ENCODE results near the gene RPS28.

RPS28 gene

DNA sequence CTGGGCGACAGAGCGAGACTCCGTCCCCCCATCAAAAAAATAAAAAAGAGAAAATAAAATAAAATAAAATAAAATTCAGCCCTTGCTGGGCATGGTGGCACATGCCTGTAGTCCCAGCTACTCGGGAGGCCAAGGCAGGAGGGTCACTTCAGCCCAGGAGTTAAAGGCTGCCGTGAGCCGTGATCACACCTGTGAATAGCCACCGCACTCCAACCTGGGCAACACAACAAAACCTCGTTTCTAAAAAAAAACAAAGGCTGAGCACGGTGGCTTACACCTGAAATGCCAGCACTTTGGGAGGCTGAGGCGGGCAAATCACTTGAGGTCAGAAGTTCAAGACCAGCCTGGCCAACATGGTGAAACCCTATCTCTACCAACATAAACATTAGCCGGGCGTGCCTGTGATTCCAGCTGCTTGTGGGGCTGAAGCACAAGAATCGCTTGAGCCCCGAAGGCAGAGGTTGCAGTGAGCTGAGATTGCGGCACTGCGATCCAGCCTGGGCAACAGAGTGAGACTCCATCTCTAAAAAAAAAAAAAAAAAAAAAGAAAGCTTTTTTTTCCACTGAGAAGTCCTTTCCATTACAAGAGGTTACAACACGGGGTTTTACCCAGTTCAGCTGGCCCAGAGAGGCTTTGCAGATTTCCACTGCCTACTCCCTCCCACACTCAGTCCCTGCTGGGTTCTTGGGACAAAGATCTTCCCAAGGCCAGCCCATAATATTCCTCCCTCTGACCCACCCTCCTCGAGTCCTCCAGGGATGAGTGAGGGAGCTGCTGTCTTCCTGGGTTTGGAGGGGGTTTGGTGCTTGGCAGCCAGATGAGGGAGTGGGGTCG, 49.1 kb downstream of the RPS28 start:
- TF ChIP-seq SNAI2 (CRISPR knock-in tag; IDR thresholded peaks at IDR 0.05) (no peak), GLIS3 (CRISPR knock-in tag; IDR thresholded peaks at IDR 0.05) (no peak), TCF4 (CRISPR knock-in tag; IDR thresholded peaks at IDR 0.05; ENCODE audit: borderline replicate concordance) (no peak), CSDC2 (CRISPR knock-in tag; IDR thresholded peaks at IDR 0.05) (no peak), ZNF565 (CRISPR knock-in tag; conservative IDR thresholded peaks at IDR 0.05; ENCODE audit: low read depth) (no peak), ZNF8 (CRISPR knock-in tag; IDR thresholded peaks at IDR 0.05) (no peak), BACH2 (CRISPR knock-in tag; IDR thresholded peaks at IDR 0.05; ENCODE audit: borderline replicate concordance) (no peak), ZC3H10 (CRISPR knock-in tag; IDR thresholded peaks at IDR 0.05) (no peak), ARNTL (CRISPR knock-in tag; IDR thresholded peaks at IDR 0.05; ENCODE audit: borderline replicate concordance, low read depth) (no peak)
- TF ChIP-seq, protein P1, sequence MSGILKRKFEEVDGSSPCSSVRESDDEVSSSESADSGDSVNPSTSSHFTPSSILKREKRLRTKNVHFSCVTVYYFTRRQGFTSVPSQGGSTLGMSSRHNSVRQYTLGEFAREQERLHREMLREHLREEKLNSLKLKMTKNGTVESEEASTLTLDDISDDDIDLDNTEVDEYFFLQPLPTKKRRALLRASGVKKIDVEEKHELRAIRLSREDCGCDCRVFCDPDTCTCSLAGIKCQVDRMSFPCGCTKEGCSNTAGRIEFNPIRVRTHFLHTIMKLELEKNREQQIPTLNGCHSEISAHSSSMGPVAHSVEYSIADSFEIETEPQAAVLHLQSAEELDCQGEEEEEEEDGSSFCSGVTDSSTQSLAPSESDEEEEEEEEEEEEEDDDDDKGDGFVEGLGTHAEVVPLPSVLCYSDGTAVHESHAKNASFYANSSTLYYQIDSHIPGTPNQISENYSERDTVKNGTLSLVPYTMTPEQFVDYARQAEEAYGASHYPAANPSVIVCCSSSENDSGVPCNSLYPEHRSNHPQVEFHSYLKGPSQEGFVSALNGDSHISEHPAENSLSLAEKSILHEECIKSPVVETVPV (CRISPR knock-in tag; IDR thresholded peaks at IDR 0.05): no peak
- TF ChIP-seq, protein P2, sequence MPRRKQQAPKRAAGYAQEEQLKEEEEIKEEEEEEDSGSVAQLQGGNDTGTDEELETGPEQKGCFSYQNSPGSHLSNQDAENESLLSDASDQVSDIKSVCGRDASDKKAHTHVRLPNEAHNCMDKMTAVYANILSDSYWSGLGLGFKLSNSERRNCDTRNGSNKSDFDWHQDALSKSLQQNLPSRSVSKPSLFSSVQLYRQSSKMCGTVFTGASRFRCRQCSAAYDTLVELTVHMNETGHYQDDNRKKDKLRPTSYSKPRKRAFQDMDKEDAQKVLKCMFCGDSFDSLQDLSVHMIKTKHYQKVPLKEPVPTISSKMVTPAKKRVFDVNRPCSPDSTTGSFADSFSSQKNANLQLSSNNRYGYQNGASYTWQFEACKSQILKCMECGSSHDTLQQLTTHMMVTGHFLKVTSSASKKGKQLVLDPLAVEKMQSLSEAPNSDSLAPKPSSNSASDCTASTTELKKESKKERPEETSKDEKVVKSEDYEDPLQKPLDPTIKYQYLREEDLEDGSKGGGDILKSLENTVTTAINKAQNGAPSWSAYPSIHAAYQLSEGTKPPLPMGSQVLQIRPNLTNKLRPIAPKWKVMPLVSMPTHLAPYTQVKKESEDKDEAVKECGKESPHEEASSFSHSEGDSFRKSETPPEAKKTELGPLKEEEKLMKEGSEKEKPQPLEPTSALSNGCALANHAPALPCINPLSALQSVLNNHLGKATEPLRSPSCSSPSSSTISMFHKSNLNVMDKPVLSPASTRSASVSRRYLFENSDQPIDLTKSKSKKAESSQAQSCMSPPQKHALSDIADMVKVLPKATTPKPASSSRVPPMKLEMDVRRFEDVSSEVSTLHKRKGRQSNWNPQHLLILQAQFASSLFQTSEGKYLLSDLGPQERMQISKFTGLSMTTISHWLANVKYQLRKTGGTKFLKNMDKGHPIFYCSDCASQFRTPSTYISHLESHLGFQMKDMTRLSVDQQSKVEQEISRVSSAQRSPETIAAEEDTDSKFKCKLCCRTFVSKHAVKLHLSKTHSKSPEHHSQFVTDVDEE (CRISPR knock-in tag; IDR thresholded peaks at IDR 0.05): no peak
- TF ChIP-seq, protein P3, sequence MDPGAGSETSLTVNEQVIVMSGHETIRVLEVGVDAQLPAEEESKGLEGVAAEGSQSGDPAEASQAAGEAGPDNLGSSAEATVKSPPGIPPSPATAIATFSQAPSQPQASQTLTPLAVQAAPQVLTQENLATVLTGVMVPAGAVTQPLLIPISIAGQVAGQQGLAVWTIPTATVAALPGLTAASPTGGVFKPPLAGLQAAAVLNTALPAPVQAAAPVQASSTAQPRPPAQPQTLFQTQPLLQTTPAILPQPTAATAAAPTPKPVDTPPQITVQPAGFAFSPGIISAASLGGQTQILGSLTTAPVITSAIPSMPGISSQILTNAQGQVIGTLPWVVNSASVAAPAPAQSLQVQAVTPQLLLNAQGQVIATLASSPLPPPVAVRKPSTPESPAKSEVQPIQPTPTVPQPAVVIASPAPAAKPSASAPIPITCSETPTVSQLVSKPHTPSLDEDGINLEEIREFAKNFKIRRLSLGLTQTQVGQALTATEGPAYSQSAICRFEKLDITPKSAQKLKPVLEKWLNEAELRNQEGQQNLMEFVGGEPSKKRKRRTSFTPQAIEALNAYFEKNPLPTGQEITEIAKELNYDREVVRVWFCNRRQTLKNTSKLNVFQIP (CRISPR knock-in tag; IDR thresholded peaks at IDR 0.05; ENCODE audit: borderline replicate concordance, low read depth): no peak
- TF ChIP-seq, protein P4, sequence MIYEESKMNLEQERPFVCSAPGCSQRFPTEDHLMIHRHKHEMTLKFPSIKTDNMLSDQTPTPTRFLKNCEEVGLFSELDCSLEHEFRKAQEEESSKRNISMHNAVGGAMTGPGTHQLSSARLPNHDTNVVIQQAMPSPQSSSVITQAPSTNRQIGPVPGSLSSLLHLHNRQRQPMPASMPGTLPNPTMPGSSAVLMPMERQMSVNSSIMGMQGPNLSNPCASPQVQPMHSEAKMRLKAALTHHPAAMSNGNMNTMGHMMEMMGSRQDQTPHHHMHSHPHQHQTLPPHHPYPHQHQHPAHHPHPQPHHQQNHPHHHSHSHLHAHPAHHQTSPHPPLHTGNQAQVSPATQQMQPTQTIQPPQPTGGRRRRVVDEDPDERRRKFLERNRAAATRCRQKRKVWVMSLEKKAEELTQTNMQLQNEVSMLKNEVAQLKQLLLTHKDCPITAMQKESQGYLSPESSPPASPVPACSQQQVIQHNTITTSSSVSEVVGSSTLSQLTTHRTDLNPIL (CRISPR knock-in tag; IDR thresholded peaks at IDR 0.05; ENCODE audit: low read depth): no peak
- TF ChIP-seq, protein P5, sequence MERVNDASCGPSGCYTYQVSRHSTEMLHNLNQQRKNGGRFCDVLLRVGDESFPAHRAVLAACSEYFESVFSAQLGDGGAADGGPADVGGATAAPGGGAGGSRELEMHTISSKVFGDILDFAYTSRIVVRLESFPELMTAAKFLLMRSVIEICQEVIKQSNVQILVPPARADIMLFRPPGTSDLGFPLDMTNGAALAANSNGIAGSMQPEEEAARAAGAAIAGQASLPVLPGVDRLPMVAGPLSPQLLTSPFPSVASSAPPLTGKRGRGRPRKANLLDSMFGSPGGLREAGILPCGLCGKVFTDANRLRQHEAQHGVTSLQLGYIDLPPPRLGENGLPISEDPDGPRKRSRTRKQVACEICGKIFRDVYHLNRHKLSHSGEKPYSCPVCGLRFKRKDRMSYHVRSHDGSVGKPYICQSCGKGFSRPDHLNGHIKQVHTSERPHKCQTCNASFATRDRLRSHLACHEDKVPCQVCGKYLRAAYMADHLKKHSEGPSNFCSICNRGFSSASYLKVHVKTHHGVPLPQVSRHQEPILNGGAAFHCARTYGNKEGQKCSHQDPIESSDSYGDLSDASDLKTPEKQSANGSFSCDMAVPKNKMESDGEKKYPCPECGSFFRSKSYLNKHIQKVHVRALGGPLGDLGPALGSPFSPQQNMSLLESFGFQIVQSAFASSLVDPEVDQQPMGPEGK (CRISPR knock-in tag; IDR thresholded peaks at IDR 0.05; ENCODE audit: borderline replicate concordance): no peak
- ATAC-seq: no peak

DNA sequence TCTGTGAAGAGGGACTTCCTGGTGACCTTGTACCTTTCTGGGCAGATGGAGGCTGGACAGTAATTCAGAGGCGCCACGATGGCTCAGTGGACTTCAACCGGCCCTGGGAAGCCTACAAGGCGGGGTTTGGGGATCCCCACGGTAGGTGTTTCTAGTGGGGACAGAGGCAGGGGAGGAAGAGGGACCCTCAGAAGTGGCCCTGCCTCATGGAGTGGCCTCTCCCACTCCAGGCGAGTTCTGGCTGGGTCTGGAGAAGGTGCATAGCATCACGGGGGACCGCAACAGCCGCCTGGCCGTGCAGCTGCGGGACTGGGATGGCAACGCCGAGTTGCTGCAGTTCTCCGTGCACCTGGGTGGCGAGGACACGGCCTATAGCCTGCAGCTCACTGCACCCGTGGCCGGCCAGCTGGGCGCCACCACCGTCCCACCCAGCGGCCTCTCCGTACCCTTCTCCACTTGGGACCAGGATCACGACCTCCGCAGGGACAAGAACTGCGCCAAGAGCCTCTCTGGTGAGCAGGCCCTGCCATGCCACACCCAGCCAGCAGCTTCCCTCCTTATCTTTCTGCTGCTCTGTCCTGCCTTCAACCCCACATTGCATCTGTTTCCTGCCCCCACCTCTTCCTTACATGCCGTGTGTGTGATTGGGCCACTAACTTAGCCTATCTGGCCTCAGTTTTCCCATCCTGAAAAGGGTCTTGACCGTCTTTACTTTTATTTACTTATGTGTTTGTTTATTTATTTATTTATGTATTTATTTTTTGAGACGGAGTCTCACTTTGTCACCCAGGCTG, 49.9 kb downstream of the RPS28 start:
- TF ChIP-seq ZNF8 (CRISPR knock-in tag; IDR thresholded peaks at IDR 0.05) (no peak), TOX (CRISPR knock-in tag; IDR thresholded peaks at IDR 0.05; ENCODE audit: borderline replicate concordance) (no peak), ZFP30 (CRISPR knock-in tag; IDR thresholded peaks at IDR 0.05) (no peak), SNAI2 (CRISPR knock-in tag; IDR thresholded peaks at IDR 0.05) (no peak), BACH2 (CRISPR knock-in tag; IDR thresholded peaks at IDR 0.05; ENCODE audit: borderline replicate concordance) (no peak), OSR1 (CRISPR knock-in tag; IDR thresholded peaks at IDR 0.05) (no peak), PPARA (CRISPR knock-in tag; IDR thresholded peaks at IDR 0.05; ENCODE audit: borderline replicate concordance) (no peak), CSDC2 (CRISPR knock-in tag; IDR thresholded peaks at IDR 0.05) (no peak), ISL1 (CRISPR knock-in tag; IDR thresholded peaks at IDR 0.05) (no peak), ZC3H10 (CRISPR knock-in tag; IDR thresholded peaks at IDR 0.05) (no peak), TCF4 (CRISPR knock-in tag; IDR thresholded peaks at IDR 0.05; ENCODE audit: borderline replicate concordance) (no peak), RARB (CRISPR knock-in tag; IDR thresholded peaks at IDR 0.05) (no peak)
- TF ChIP-seq, protein P1 (CRISPR knock-in tag; IDR thresholded peaks at IDR 0.05): no peak
- TF ChIP-seq, protein P3 (CRISPR knock-in tag; IDR thresholded peaks at IDR 0.05; ENCODE audit: borderline replicate concordance, low read depth): no peak
- TF ChIP-seq, protein P2 (CRISPR knock-in tag; IDR thresholded peaks at IDR 0.05): no peak
- no peak for ATAC-seq
